T-cell (primary cell): ENCODE data around the gene SDSL. TPM values are rescaled to one million over a fixed set of nuclear protein-coding genes. Genes with fewer than 3 reads are reported as not detected.
A peak's percentile ranks its signal among the peaks of the same experiment; 100 is the strongest.

Experiments
- ATAC-seq, 4 experiments: fragments of 200-7000 bp in 3 of 4; fragments of 150-1000 bp in 1 of 4; cut with Tn5 transposase; replicated peaks in 1 of 4; 1 replicate in 3 of 4; 2 replicates in 1 of 4; pipeline ENCODE4 v1.10.0; 2021; ENCODE audit warnings: moderate library complexity in 3 of 4, mild to moderate bottlenecking in 2 of 4, moderate number of reproducible peaks in 1 of 4
- CTCF ChIA-PET, 2 donors: fragments of 300-600 bp; sonication (Branson Sonifier 250); formaldehyde crosslinking; loops; one replicate each; lab custom pipeline; 2022; ENCODE audit warnings: antibody characterized with exemption in 2 of 2; lab: Charles Lee
- POLR2A ChIA-PET, 2 donors: fragments of 300-600 bp; sonication (Branson Sonifier 250); formaldehyde crosslinking; loops; one replicate each; lab custom pipeline; 2022; ENCODE audit warnings: antibody characterized with exemption in 2 of 2; lab: Charles Lee
- DNase-seq, 35 experiments: peaks; one replicate each; pipeline versions ENCODE4 v3.0.0 to v3.0.0-alpha.2; 2013 to 2023
- H3K27ac ChIP-seq: one replicate; pipeline ENCODE4 v1.5.1; 2013; ENCODE audit warnings: low read length
- H3K27me3 ChIP-seq, 2 experiments: replicated peaks in 1 of 2; 1 replicate in 1 of 2; 2 replicates in 1 of 2; pipeline versions ENCODE4 v1.6.1 to v1.7.0; 2013; ENCODE audit warnings: low read length in 1 of 2, mixed read lengths in 1 of 2; ENCODE audit not compliant: control insufficient read depth in 2 of 2, insufficient read depth in 2 of 2; ENCODE audit errors: extremely low read depth in 1 of 2
- H3K36me3 ChIP-seq, 2 donors: 1 replicate in 1 of 2; 2 replicates in 1 of 2; pipeline versions ENCODE4 v1.6.1 to v1.7.0; 2013; ENCODE audit warnings: low read length in 1 of 2; ENCODE audit not compliant: control insufficient read depth in 2 of 2, insufficient read depth in 1 of 2; ENCODE audit errors: extremely low read depth in 1 of 2
- H3K4me1 ChIP-seq, 2 experiments: 1 replicate in 1 of 2; 2 replicates in 1 of 2; pipeline versions ENCODE4 v1.6.1 to v1.7.0; 2013; ENCODE audit warnings: low read length in 2 of 2, mixed read lengths in 1 of 2; ENCODE audit not compliant: insufficient read depth in 2 of 2, control insufficient read depth in 1 of 2; ENCODE audit errors: extremely low read depth in 1 of 2
- H3K4me3 ChIP-seq, 2 donors: 1 replicate in 1 of 2; 2 replicates in 1 of 2; pipeline versions ENCODE4 v1.5.1 to v1.7.0; 2013; ENCODE audit warnings: mild to moderate bottlenecking in 2 of 2, low read length in 1 of 2, moderate library complexity in 1 of 2; ENCODE audit not compliant: control insufficient read depth in 1 of 2; ENCODE audit errors: extremely low read depth in 1 of 2
- H3K9me3 ChIP-seq: 2 replicates; pipeline ENCODE4 v1.7.0; 2013
- H3K27ac Mint-ChIP-seq, 2 donors: one replicate each; pipeline ENCODE4 v1.8.0; 2020 to 2021; ENCODE audit warnings: mild to moderate bottlenecking in 2 of 2, mixed read lengths in 2 of 2
- H3K27me3 Mint-ChIP-seq, 2 donors: one replicate each; pipeline ENCODE4 v1.8.0; 2021 to 2022; ENCODE audit warnings: mixed read lengths in 2 of 2
- H3K36me3 Mint-ChIP-seq: one replicate; pipeline ENCODE4 v1.8.0; 2021; ENCODE audit warnings: mixed read lengths
- H3K4me1 Mint-ChIP-seq, 3 donors: one replicate each; pipeline ENCODE4 v1.8.0; 2020 to 2022; ENCODE audit warnings: mixed read lengths in 3 of 3, mild to moderate bottlenecking in 1 of 3
- H3K4me3 Mint-ChIP-seq, 3 donors: one replicate each; pipeline ENCODE4 v1.8.0; 2020 to 2022; ENCODE audit warnings: mild to moderate bottlenecking in 3 of 3, mixed read lengths in 3 of 3, moderate library complexity in 3 of 3
- H3K9me3 Mint-ChIP-seq, 3 donors: one replicate each; pipeline ENCODE4 v1.8.0; 2020 to 2022; ENCODE audit warnings: mixed read lengths in 3 of 3
- WGBS: methylation state at CpG from one replicate; pipeline ENCODE4 v1.1.5; 2013; ENCODE audit warnings: missing lambda C conversion rate; ENCODE audit not compliant: insufficient coverage; 5-methylcytosine and 5-hydroxymethylcytosine counted together
- total RNA-seq, 35 experiments: library from RNA in 6 of 35; stranded (reverse) in 6 of 35; fragments of 120-200 nt in 1 of 35; gene quantifications; one replicate each; pipeline versions ENCODE4 v1.2.1 to v1.2.4 and lab custom pipeline; 2013 to 2026

The SDSL gene
- total RNA-seq, 5 donors from 2014 or later (not counting 1 experiment from before 2014, with no cell fraction given) = 0.19 to 2.3 (median 0.44) TPM; not detected in 1

DNA sequence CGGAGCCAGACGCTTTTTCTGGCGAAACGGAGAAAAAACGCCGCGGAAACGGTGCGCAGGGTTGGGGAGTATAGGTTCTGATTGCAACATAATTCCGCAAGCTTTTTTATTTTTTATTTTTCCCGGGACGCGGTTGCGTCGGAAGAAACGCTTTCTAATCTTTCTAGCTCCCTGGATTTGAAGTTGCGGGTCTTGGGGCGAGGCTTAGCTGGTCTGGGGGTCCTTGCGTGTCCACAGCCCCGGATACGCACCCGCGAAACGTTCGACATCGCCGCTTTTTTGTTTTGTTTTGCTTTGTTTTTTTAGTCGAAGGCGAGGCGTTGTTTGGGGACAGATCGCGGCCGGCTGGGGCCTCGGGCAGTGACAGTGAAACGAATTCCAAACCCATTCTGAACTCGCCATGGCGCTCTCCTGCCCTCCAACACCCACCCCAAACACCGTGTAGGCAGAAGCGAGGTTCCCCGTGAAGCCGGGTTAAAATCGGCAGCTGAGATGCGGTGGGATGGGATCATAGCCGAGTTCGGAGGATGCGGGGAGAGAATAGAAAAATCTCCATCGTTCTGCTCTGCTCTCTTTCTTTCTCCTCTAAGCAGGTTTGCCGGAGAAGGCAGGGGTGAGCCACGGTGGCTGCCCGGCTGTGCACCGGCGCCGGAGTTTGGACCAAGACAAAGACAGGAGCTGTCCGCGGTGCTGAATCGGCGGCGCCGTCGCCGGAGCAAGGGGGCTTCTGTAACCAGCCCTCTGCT lies 57.6 kb downstream of the SDSL start:
- ChIA-PET POLR2A (no interaction called here), CTCF (no interaction called here)
- WGBS = 7% methylated on average over 34 of the region's 61 CpGs
- Mint-ChIP-seq H3K4me1 (peaks cover 10 to 16% (median 15%) of the 10 kb centered on the region in 3 donors), H3K4me3 (peak overlapping the region in 1 of 3 donors; percentile 49), H3K27ac (no peak overlapping the region), H3K9me3 (peaks cover 0 to 11% (median 0%) of the 10 kb centered on the region in 3 donors), H3K36me3 (no peaks in the 10 kb centered on the region), H3K27me3 (peaks cover 71 to 84% of the 10 kb centered on the region in 2 donors)
- Histone ChIP-seq H3K4me1 (peaks cover 0 to 12% of the 10 kb centered on the region in 2 experiments), H3K27me3 (peaks cover 8 to 62% of the 10 kb centered on the region in 2 experiments), H3K36me3 (no peaks in the 10 kb centered on the region), H3K4me3 (no peak overlapping the region), H3K27ac (no peak overlapping the region), H3K9me3 (no peaks in the 10 kb centered on the region)
- peak in 1 of 4 experiments; percentile 31 for ATAC-seq
- DNase-seq = peak in 19 of 35 experiments; percentile 9 to 44 (median 24)

DNA sequence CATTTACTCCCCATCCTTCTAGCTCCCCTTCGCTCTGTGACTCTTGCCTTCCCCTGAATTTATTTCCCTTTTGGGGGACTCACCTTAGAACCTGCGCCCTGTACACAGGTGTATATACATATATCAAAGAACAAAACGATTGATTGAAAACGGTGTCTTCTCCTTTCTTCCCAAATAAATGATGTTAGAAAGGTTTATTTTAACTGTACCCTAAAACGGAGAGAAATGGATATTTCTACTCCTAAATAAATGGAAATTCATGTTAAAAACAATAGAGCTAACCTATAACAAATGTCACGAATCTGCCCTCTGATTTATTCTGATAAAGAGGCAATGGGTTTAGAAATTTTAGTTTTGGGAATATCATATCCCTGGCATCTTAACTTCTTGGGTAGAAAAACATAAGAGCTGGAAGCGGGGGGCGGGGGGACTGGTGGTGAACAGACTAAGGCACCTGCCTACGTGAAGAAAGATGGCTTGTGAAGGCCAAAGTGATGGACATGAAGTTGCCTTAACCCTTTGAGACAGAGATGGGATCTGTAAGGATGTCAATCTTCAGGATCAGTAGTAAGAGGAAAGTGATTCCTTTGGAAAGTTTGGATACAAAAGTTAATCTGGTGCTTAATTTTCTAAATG lies 58.3 kb downstream of the SDSL start:
- no peaks in the 10 kb centered on the region for H3K36me3 Mint-ChIP-seq
- Histone ChIP-seq H3K4me3 (no peak overlapping the region), H3K27ac (no peak overlapping the region), H3K27me3 (peaks cover 7 to 61% of the 10 kb centered on the region in 2 experiments), H3K9me3 (no peaks in the 10 kb centered on the region), H3K36me3 (no peaks in the 10 kb centered on the region), H3K4me1 (peaks cover 0 to 12% of the 10 kb centered on the region in 2 experiments)
- ChIA-PET CTCF (no interaction called here), POLR2A (interaction anchor here in 1 of 2 donors (0.5 kb wide), 1 partner anchor 445 kb away, joined by 4 read pairs; no protein-coding TSS in a partner anchor)
- H3K4me3 Mint-ChIP-seq = peak overlapping the region in 1 of 3 donors; percentile 49
- ATAC-seq (no peak), DNase-seq (no peak)
- H3K4me1 Mint-ChIP-seq = peaks cover 7 to 9% (median 8%) of the 10 kb centered on the region in 3 donors
- H3K9me3 Mint-ChIP-seq = peaks cover 0 to 11% (median 0%) of the 10 kb centered on the region in 3 donors
- WGBS = no CpG with 5 or more reads among the region's 9 CpGs
- peaks cover 65 to 79% of the 10 kb centered on the region in 2 donors for H3K27me3 Mint-ChIP-seq
- H3K27ac Mint-ChIP-seq = no peak overlapping the region

DNA sequence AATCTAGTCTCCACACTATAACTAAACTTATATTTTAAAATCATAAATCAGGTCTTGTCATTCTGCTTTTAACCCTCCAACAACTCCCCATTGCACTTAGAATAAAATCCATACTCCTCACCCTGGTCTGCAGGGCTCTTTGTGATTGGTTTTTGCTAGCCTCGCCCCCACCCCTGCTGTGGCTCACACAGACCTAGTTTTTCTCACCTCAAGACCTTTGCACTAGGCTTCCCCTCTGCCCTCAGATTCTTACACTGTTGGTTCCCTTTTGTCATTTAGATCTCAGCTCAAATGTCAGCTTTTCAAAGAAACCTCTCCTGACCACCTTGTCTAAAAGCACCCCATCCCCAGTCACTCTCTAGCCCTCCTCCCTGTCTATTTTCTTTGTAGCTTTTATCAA lies 60.2 kb downstream of the SDSL start:
- Mint-ChIP-seq H3K36me3 (no peaks in the 10 kb centered on the region), H3K27me3 (peaks cover 75 to 82% of the 10 kb centered on the region in 2 donors), H3K9me3 (peaks cover 0 to 15% (median 0%) of the 10 kb centered on the region in 3 donors), H3K4me1 (peaks cover 7 to 8% (median 8%) of the 10 kb centered on the region in 3 donors), H3K27ac (no peak overlapping the region), H3K4me3 (no peak overlapping the region)
- ChIA-PET POLR2A (no interaction called here), CTCF (no interaction called here)
- H3K36me3 ChIP-seq = no peaks in the 10 kb centered on the region
- peaks cover 0 to 9% of the 10 kb centered on the region in 2 experiments for H3K4me1 ChIP-seq
- no peak for ATAC-seq
- no peak overlapping the region for H3K4me3 ChIP-seq
- no peaks in the 10 kb centered on the region for H3K9me3 ChIP-seq
- H3K27me3 ChIP-seq = peaks cover 7 to 49% of the 10 kb centered on the region in 2 experiments
- no CpG with 5 or more reads among the region's 1 CpG for WGBS
- no peak overlapping the region for H3K27ac ChIP-seq
- no peak for DNase-seq

DNA sequence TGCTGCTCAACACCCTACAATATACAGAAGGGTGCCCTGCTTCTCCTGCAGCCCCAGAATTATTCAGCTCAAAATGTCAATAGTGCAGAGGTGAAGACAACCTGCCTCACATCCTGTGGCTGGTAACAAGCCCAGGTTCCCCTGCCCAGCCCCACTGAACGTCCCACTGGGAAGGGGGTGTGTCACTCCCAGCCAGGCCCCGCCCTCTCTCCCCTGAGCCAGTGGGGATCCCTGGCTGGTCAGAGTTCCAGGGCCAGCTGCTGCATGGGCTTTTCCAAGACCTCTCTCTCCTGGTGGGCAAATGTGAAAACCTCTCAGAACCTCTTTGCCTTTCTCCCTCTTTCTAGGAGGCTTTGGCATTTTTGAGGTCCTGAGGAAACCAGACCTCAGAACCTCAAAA lies 63.1 kb downstream of the SDSL start:
- DNase-seq (no peak), ATAC-seq (no peak)
- H3K9me3 Mint-ChIP-seq = peaks cover 0 to 19% (median 0%) of the 10 kb centered on the region in 3 donors
- ChIA-PET POLR2A (no interaction called here), CTCF (no interaction called here)
- no peaks in the 10 kb centered on the region for H3K36me3 Mint-ChIP-seq
- H3K4me3 Mint-ChIP-seq = no peak overlapping the region
- Histone ChIP-seq H3K9me3 (no peaks in the 10 kb centered on the region), H3K4me1 (no peaks in the 10 kb centered on the region), H3K27ac (no peak overlapping the region), H3K4me3 (no peak overlapping the region), H3K27me3 (peaks cover 4 to 34% of the 10 kb centered on the region in 2 experiments), H3K36me3 (no peaks in the 10 kb centered on the region)
- peaks cover 71 to 73% of the 10 kb centered on the region in 2 donors for H3K27me3 Mint-ChIP-seq
- H3K4me1 Mint-ChIP-seq = peaks cover under 1 to 2% (median 1%) of the 10 kb centered on the region in 3 donors
- H3K27ac Mint-ChIP-seq = no peak overlapping the region
- WGBS = 8% methylated on average over 2 of the region's 2 CpGs

DNA sequence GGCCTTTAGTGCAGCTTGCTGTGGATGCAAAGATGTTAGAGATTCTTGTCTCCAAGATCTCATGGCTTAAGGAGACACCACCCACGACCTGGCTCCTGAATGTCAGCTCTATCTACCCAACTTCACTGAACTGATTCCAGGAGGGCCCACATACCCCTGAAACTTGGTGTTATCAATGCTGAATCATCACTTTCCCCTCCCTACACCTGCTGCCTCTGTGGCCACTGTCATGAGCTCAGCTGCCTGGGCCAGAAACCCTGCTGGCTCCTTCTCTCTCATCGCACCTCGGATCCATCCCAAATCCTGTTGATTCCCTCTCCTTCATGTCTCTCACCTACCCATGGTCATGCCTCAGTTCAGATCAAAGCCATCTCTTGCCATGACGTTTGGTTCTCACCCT lies 64.5 kb downstream of the SDSL start:
- DNase-seq = no peak
- H3K4me1 Mint-ChIP-seq = no peaks in the 10 kb centered on the region
- H3K4me3 Mint-ChIP-seq = no peak overlapping the region
- no peak for ATAC-seq
- H3K27ac ChIP-seq = no peak overlapping the region
- no peak overlapping the region for H3K4me3 ChIP-seq
- WGBS = 24% methylated on average over 4 of the region's 4 CpGs
- ChIA-PET POLR2A (no interaction called here), CTCF (no interaction called here)
- H3K9me3 ChIP-seq = no peaks in the 10 kb centered on the region
- H3K4me1 ChIP-seq = no peaks in the 10 kb centered on the region
- peaks cover 0 to 19% (median 6%) of the 10 kb centered on the region in 3 donors for H3K9me3 Mint-ChIP-seq
- H3K27me3 Mint-ChIP-seq = peaks cover 67% of the 10 kb centered on the region in 2 donors
- H3K36me3 ChIP-seq = no peaks in the 10 kb centered on the region
- no peak overlapping the region for H3K27ac Mint-ChIP-seq
- peaks cover 0 to 33% of the 10 kb centered on the region in 2 experiments for H3K27me3 ChIP-seq
- H3K36me3 Mint-ChIP-seq = no peaks in the 10 kb centered on the region
